Measurements from ENCODE around the gene DROSHA. TPM values are rescaled to one million over a fixed set of nuclear protein-coding genes. Genes with fewer than 3 reads are reported as not detected.

Gene DROSHA
- total and polyA plus RNA-seq, 2 of the 8 experiments (the other 6 are each of a cell fraction or from before 2014, with no cell fraction given): 65.9 to 122 TPM

- no peak overlapping the region for H2BK15ac ChIP-seq (ENCODE audit: low read length)
- no peak overlapping the region for H3K4ac ChIP-seq (replicated peaks; ENCODE audit: insufficient read length, low read depth, low read length)
- H2BK120ac ChIP-seq (replicated peaks; ENCODE audit: low read depth, low read length): no peak overlapping the region
- peak overlapping the region; percentile 74 to 81 for H3K4me2 ChIP-seq (ENCODE audit: insufficient read depth in 1 of 2, low read depth in 2 of 2, low read length in 2 of 2)
- ChIA-PET CTCF (ENCODE audit: partially characterized antibody) (interaction anchor here (0.7 to 1.2 kb wide), 5 partner anchors 83 to 1759 kb away, joined by 3 read pairs; no protein-coding TSS in a partner anchor), POLR2A (ENCODE audit: partially characterized antibody) (interaction anchor here (0.8 to 2.0 kb wide), 4 partner anchors 9 to 21 kb away, joined by 3 to 6 read pairs (median 4); no protein-coding TSS in a partner anchor)
- peak overlapping the region; percentile 84 to 96 (median 94) for H3K4me3 ChIP-seq (ENCODE audit: extremely low read depth in 1 of 4, insufficient read depth in 2 of 4, low read depth in 3 of 4, low read length in 4 of 4)
- H3K18ac ChIP-seq (ENCODE audit: extremely low read depth, low read length): no peak overlapping the region
- peak overlapping the region; percentile 13; the same call in 1 of the 2 replicates for H3K27ac ChIP-seq (ENCODE audit: low read depth, low read length)
- peak overlapping the region; percentile 55; the same call in 1 of the 2 replicates for H2AFZ ChIP-seq (ENCODE audit: low read length)
- TF ChIP-seq EGR1 (IDR thresholded peaks at IDR 0.05; ENCODE audit: borderline replicate concordance, low read depth, low read length) (no peak), FOSL1 (IDR thresholded peaks at IDR 0.05; ENCODE audit: insufficient read depth, low read depth, low read length) (no peak), RAD21 (IDR thresholded peaks at IDR 0.05 in 1 of 2, conservative IDR thresholded peaks at IDR 0.05 in 1 of 2; ENCODE audit: low read depth in 2 of 2, low read length in 2 of 2) (no peak), CTCF (IDR thresholded peaks at IDR 0.05; ENCODE audit: control extremely low read depth in 1 of 3, insufficient read depth in 1 of 3, low read depth in 1 of 3, low read length in 3 of 3) (no peak), BACH1 (IDR thresholded peaks at IDR 0.05; ENCODE audit: low read length) (no peak), E2F6 (IDR thresholded peaks at IDR 0.05) (no peak)
- H2BK12ac ChIP-seq (ENCODE audit: low read depth, low read length): no peak overlapping the region
- FAIRE-seq (no peak), DNase-seq (ENCODE audit: low read depth in 1 of 2, low spot score in 2 of 2) (no peak)
- H3K56ac ChIP-seq (replicated peaks; ENCODE audit: insufficient read length, low read depth, low read length): no peak overlapping the region
- no peak overlapping the region for H3K23ac ChIP-seq (ENCODE audit: insufficient read length)
- H2BK20ac ChIP-seq (ENCODE audit: low read length): no peak overlapping the region
- H3K4me1 ChIP-seq (replicated peaks in 1 of 4; ENCODE audit: control insufficient read depth in 3 of 4, insufficient read depth in 4 of 4, low read length in 3 of 4): peaks cover 0 to 8% (median 3%) of the 10 kb centered on the region in 4 experiments; a peak in 3 of 7 replicates
- H3K9me3 ChIP-seq (ENCODE audit: insufficient read depth in 2 of 2, low read depth in 1 of 2, low read length in 1 of 2): no peaks in the 10 kb centered on the region
- peaks cover 11 to 35% of the 10 kb centered on the region in 2 experiments for H3K79me2 ChIP-seq (ENCODE audit: control insufficient read depth in 1 of 2, insufficient read depth in 2 of 2, low read length in 2 of 2)
- H3K79me1 ChIP-seq (ENCODE audit: low read depth, low read length): peaks cover 4% of the 10 kb centered on the region; the same call in 1 of the 2 replicates
- H4K20me1 ChIP-seq (replicated peaks in 1 of 2; ENCODE audit: control insufficient read depth in 1 of 2, insufficient read depth in 2 of 2, low read length in 2 of 2): peaks cover 0 to 2% of the 10 kb centered on the region in 2 experiments
- H4K91ac ChIP-seq (replicated peaks; ENCODE audit: insufficient read length, low read length): no peak overlapping the region
- no peaks in the 10 kb centered on the region for H3K27me3 ChIP-seq (replicated peaks in 1 of 4; ENCODE audit: control insufficient read depth in 3 of 4, extremely low read depth in 1 of 4, insufficient read depth in 3 of 4, low read length in 3 of 4)
- WGBS, 2 experiments (ENCODE audit: extremely low coverage in 1 of 2, insufficient coverage in 1 of 2, insufficient read length in 1 of 2, insufficient replicate concordance in 2 of 2, low coverage in 1 of 2, low lambda C conversion rate in 2 of 2, missing lambda C conversion rate in 1 of 2): 2% methylated on average over 13 of the region's 13 CpGs; no CpG with 5 or more reads in 1 of the 2 experiments
- peak overlapping the region; percentile 75; the same call in 1 of the 2 replicates for H4K8ac ChIP-seq (ENCODE audit: extremely low read depth, insufficient read depth, low read length)
- H3K9ac ChIP-seq (replicated peaks in 1 of 4; ENCODE audit: extremely low read depth in 1 of 4, low read depth in 3 of 4, low read length in 3 of 4): peak overlapping the region; percentile 75 to 93 (median 84)
- H2AK5ac ChIP-seq (ENCODE audit: low read depth, low read length): no peak overlapping the region
- H3K23me2 ChIP-seq (ENCODE audit: low read depth, low read length): peaks cover 5% of the 10 kb centered on the region
- H3K14ac ChIP-seq (ENCODE audit: insufficient read length): no peak overlapping the region
- H2BK5ac ChIP-seq (ENCODE audit: low read depth, low read length): peak overlapping the region; percentile 18; the same call in 1 of the 2 replicates
- peaks cover 14 to 45% (median 26%) of the 10 kb centered on the region in 4 experiments for H3K36me3 ChIP-seq (ENCODE audit: control insufficient read depth in 2 of 4, insufficient read depth in 4 of 4, low read length in 3 of 4)
- peak overlapping the region; percentile 3 for H4K5ac ChIP-seq (ENCODE audit: insufficient read length, low read depth, low read length)
Measured at GRCh38 chr5:31531543-31531887, 378 bp downstream of the DROSHA start.

Data from H1 (cell line).